GM21526 (cell line): Measurements from ENCODE around the gene RAD51B.

ENCODE experiments used
- ATAC-seq: cut with Tn5 transposase; IDR thresholded peaks from one replicate; pipeline ENCODE4 v1.9.1; 2021; ENCODE audit warnings: moderate library complexity; ENCODE audit not compliant: unreplicated experiment, low FRiP score

RAD51B gene

GRCh38 chr14:68386950-68387779 is 567.6 kb downstream of the RAD51B start:
- ATAC-seq = no peak

- ATAC-seq = no peak
These were observed 570.4 kb downstream of the RAD51B start for GRCh38 chr14:68389943-68390342.

- ATAC-seq = no peak
These were observed 571.2 kb downstream of the RAD51B start for GRCh38 chr14:68390741-68391140.

GRCh38 chr14:68391311-68392014 is 571.9 kb downstream of the RAD51B start:
- ATAC-seq = no peak

- no peak for ATAC-seq
These were observed 573.0 kb downstream of the RAD51B start for GRCh38 chr14:68392393-68393141.

GRCh38 chr14:68393259-68393658 is 573.7 kb downstream of the RAD51B start:
- ATAC-seq = no peak

GRCh38 chr14:68394118-68394763 is 574.7 kb downstream of the RAD51B start:
- ATAC-seq = no peak

- no peak for ATAC-seq
These were observed 575.2 kb downstream of the RAD51B start for GRCh38 chr14:68394764-68395143.

GRCh38 chr14:68395604-68396003 is 576.0 kb downstream of the RAD51B start:
- ATAC-seq = no peak

- ATAC-seq = no peak
These were observed 576.9 kb downstream of the RAD51B start for GRCh38 chr14:68396461-68396860.

- no peak for ATAC-seq
These were observed 577.8 kb downstream of the RAD51B start for GRCh38 chr14:68397371-68397811.

GRCh38 chr14:68397822-68398221 is 578.2 kb downstream of the RAD51B start:
- ATAC-seq = no peak

- no peak for ATAC-seq
These were observed 578.8 kb downstream of the RAD51B start for GRCh38 chr14:68398370-68398769.

GRCh38 chr14:68399971-68400370 is 580.4 kb downstream of the RAD51B start:
- ATAC-seq = no peak

GRCh38 chr14:68401317-68401716 is 581.7 kb downstream of the RAD51B start:
- no peak for ATAC-seq

GRCh38 chr14:68401855-68402254 is 582.3 kb downstream of the RAD51B start:
- peak; percentile 64 for ATAC-seq

GRCh38 chr14:68402525-68403101 is 583.0 kb downstream of the RAD51B start:
- ATAC-seq = no peak

- no peak for ATAC-seq
These were observed 583.9 kb downstream of the RAD51B start for GRCh38 chr14:68403191-68404145.

- ATAC-seq = no peak
These were observed 584.6 kb downstream of the RAD51B start for GRCh38 chr14:68404146-68404527.
